GM18505 (cell line): ENCODE measurements around the gene PRR30.

Experiments used
- ATAC-seq: cut with Tn5 transposase; IDR thresholded peaks from one replicate; pipeline ENCODE4 v1.9.1; 2021; ENCODE audit not compliant: unreplicated experiment
- POLR2A ChIP-seq: IDR thresholded peaks from 4 replicates; pipeline ENCODE4 v1.6.1; 2011; ENCODE audit warnings: borderline replicate concordance; ENCODE audit not compliant: insufficient read depth, insufficient read length; ENCODE audit errors: extremely low read depth

PRR30 gene

DNA sequence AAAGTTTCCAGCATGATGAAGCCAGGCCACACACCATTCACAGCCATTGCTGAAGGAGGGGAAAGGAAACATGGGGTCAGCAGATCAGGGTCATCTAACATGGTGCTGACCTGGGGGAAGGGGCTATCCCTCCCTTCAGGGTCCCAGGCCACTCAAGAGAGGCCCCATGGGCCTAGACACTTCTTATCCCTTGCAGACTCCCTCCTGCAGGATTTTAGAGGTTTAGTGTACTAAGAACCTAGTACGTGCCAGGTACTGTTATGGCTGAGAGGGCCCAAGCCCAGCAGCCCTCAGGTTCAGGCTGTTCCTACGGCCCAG lies 43.8 kb downstream of the PRR30 start:
- TF ChIP-seq POLR2A: no peak
- ATAC-seq: no peak

DNA sequence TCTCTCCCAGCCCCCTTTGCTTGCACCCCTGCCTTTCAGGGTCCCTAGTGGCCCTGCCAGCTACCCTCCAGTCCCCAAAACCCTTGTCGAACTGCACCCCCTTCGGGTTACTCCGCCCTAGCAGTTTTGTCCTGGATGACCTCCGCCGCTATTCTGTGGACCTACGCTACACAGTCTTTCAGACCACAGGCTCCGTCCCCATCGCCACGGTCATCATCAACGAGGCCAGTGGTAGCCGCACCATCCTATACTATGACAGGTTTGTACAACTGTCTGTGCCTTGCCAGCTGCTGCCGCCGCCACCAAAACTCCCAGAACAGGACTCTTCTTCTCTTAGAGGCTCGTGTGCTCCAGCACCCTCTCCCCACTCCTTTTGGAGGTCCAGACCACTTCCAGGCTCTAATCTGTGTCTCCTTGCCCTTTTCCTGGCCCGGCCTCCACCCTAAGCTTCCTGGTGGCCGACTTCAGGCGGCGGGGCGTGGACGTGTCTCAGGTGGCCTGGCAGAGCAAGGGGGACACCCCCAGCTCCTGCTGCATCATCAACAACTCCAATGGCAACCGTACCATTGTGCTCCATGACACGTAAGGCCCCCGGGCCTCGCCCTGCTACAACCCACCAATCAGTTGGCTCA lies 44.7 kb downstream of the PRR30 start:
- no peak for TF ChIP-seq POLR2A

DNA sequence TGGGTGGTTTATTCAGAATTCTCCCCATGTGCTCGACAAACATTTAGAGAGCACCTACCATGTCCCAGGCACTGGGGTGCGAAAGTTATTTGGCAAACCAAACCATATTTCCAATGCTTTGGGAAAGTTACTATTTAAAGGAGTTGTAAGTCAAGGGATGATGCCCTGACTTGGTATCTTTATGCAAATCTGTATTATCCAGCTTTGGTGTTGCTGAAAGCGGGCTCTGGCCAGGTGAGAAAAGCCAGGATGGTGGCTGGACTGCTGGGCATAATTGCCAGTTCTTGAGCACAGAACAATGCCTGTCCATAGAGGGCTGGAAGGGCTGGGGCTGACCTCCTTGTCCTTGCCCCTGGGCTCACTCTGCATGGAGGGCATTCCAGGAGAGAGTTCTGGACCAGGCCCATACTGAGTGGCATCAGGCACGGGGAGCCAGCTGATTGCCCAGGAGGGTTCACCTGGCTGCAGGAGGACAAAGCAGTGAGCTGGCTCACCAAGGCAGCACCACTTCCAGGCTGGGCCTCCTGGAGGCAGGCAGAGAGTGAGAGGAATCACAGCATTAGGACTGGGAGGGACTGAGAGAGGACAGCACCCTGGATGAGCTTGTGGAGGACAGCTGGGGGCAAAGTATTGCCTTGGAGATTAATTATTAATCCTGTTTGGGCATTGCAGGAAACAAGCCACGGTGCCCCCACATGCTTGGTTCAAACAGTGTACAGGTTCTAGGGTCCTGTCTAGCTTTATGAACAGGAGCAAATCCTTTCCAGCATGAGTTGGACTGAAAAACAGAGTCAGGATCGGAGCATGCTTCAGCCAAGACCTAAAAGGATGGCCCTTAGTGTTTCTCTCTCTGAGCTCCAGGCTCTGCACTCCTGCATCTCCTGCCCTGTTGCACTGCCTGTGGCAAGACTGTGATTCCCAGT lies 45.5 kb downstream of the PRR30 start:
- no peak for TF ChIP-seq POLR2A
- ATAC-seq: no peak

More for the DNA sequence above, 44.7 kb downstream of the PRR30 start:
- ATAC-seq: no peak

GRCh38 chr2:27092696-27093429 lies 46.3 kb downstream of the PRR30 start:
- no peak for TF ChIP-seq POLR2A

GRCh38 chr2:27091746-27092695 lies 47.2 kb downstream of the PRR30 start:
- TF ChIP-seq POLR2A: no peak
- ATAC-seq: no peak

More at GRCh38 chr2:27092696-27093429, 46.3 kb downstream of the PRR30 start:
- no peak for ATAC-seq

DNA sequence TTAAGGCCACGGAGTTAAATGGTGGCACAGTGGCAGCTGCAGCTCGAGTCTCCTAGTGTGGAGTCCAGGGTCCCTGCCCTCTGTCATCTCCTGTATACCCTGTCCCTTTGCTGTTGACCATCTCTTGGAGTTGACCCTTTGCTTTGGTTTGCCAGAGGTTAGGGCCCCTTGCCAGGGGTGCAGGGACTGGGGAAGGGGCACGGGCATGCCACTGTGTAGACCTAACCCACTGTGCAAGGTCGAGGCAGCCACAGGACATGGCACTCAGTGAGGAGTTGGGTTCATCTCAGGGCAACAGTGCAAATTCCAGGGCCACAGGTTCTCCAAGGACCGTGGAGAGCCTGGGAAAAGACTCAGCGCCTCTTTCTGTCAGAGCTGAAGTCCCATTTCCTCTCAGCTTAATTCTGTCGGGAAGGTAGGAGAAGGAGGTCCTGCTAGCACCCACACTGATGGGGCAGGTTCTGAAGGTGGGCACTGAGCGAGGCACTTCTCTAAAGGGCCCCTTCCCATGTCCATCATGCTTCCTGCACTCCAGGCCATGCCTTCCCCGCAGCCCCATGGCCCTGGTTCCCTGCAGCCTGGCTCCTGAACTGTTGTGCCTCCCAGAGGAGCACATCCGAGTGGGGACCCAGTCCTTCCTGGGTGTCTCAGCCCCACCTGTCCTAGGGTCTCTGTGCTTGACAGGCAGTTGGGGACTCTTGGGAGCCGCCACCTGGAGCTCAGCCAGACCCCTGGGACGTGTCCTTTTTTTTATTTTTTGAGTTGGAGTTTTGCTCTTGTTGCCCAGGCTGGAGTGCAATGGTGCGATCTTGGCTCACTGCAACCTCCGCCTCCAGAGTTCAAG lies 49.9 kb downstream of the PRR30 start:
- no peak for ATAC-seq
- no peak for TF ChIP-seq POLR2A

DNA sequence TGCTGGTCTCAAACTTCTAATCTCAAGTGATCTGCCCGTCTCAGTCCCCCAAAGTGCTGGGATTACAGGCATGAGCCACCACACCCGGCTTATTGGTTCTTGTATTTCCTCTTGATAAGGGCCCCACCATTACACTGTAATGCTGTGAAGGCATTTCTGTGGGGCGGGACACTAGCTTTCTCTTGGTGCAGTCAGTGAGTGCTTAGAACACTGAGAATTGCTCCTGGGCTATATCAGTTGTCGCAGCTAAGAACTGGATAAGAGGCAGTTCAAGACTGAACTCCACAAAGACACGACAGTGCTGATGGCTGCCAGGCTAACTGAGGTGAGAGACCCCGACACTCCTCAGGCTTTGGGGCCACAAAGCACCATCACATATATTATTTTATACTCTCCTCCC lies 50.6 kb downstream of the PRR30 start:
- no peak for ATAC-seq
- TF ChIP-seq POLR2A: no peak

- no peak for ATAC-seq
- TF ChIP-seq POLR2A: no peak
Measured at GRCh38 chr2:27087823-27088410, 51.3 kb downstream of the PRR30 start.
